Measurements from ENCODE around the gene PRELID1.

- TF ChIP-seq CTCF (IDR thresholded peaks at IDR 0.05) (peak in 2 of 4 experiments; percentile 17 to 24), EP300 (IDR thresholded peaks at IDR 0.05) (no peak), POLR2A (IDR thresholded peaks at IDR 0.05) (peak; percentile 11 to 58), POLR2AphosphoS5 (IDR thresholded peaks at IDR 0.05) (peak; percentile 77 to 91 (median 85))
Observed at GRCh38 chr5:177303121-177303924, at the start of gene PRELID1, which contains the start of gene RAB24.

Measured in sigmoid colon (tissue), 4 donors.